Caki2 (cell line): ENCODE results near the gene VSIG4. TPM values are rescaled to one million over a fixed set of nuclear protein-coding genes. Genes with fewer than 3 reads are reported as not detected.

Experiments used
- DNase-seq: peaks from one replicate; pipeline ENCODE4 v3.0.0-alpha.2; 2015; ENCODE audit warnings: low read depth
- in situ Hi-C: cut with HindIII; loops from 2 replicates; pipeline ENCODE4 v1.10.0; 2016; ENCODE audit warnings: low sequenced_read_pairs, low pct_unique_long_range_greater_than_20kb, mixed read lengths
- total RNA-seq: library from RNA; depleted of rRNA; stranded (reverse); fragments of >200 nt; shearing (Covaris generic); gene quantifications from 2 replicates; pipeline ENCODE4 v1.2.3, GENCODE V29; 2014; ENCODE audit warnings: low replicate concordance

Gene VSIG4
- total RNA-seq, 1 experiment from 2014 or later, result not detected

- in situ Hi-C loops, result no loop called here
- DNase-seq, result no peak
Measured at GRCh38 chrX:66015152-66015831, 24.6 kb downstream of the VSIG4 start.

DNA sequence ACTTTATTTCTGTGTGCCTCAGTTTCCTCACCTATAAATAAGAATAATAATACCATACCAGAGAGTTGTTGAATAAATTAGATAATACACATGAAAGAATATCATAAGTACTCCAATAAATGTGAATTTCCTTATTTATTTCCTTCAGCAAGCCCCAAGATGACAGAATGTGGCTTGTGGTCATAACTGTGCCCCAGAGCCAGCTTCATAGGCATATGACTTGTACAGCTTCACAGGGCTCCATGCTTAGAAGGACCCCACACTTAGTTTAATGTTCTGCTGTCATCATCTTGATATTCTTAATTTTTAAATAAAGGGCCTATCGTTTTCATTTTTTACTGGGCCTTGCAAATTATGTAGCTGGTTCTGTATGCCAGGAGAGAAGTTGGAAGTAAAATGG, 25.3 kb downstream of the VSIG4 start:
- no peak for DNase-seq
- in situ Hi-C loops, result no loop called here

DNA sequence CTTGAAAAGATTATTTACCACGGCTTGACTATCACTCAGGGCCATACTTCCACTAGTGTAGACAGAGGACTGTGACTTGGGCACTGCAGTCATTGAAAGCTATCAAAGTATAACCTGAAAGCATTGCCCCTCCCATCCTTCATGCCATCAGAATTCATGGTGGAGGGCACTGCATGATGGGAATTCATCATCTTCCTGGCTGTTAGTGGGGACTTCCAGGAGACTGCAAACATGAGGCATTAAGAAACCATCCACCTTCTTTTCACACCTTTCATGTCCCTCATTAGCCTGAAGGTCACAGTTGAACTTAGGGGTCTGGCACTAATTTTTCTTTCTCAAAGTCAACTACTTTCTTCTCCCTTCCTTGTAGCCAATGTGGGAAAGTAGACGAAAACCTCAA, 25.8 kb downstream of the VSIG4 start:
- no peak for DNase-seq
- in situ Hi-C loops, result no loop called here

DNA sequence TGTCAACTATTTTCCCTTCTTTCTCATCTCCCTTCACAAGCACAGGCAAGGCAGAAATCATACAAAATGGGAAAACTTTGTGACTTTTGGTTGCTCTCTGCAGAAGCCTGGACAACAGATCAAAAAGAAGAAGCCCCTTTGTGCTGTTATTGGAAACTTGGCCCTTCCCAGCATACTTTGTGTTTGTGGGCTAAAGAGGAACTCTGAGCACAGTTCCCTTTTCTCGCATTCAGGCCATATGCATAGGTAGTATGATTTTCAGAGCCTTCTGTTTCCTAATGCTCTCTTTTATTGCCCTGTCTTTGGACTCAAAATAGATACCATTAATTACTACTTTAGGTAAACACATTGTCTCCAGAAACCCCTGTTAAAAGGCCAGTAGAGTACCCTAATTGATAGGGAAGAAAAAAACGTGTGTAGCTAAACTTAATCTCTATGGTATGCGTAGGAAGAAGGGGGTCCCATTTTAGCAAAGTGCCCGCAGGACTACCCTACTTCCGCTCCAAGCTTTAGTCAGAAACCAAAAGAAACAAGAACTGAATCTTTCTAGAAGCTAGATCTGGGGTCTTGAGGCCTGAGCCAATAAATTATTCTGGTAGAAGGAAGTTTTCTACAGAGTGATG, 26.6 kb downstream of the VSIG4 start:
- in situ Hi-C loops, result no loop called here

DNA sequence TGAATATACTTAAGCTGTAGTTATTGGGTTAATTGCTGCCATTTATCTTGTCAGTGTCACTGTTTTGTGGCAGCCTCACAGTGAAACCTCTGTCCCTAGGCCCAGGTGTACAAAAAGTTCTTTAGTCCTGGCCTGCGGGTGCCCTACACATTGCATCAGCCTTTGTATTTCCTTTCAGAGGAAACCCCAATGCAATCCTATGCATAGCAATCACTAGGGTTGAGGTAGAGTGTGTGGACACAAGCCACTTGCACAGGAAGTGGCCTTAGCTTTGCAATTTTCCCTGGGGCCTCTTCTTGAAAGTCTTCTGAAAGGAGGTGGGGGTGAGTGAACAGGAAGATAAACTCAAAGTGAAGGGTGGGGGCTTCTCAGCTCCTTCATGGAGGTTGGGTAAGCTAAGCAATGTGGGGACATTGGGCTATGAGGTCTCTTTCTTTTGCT, 27.8 kb downstream of the VSIG4 start:
- in situ Hi-C loops, result no loop called here
- no peak for DNase-seq

More for the DNA sequence above, 26.6 kb downstream of the VSIG4 start:
- DNase-seq, result no peak

GRCh38 chrX:66009231-66009845, 30.5 kb downstream of the VSIG4 start:
- no peak for DNase-seq
- in situ Hi-C loops, result no loop called here

DNA sequence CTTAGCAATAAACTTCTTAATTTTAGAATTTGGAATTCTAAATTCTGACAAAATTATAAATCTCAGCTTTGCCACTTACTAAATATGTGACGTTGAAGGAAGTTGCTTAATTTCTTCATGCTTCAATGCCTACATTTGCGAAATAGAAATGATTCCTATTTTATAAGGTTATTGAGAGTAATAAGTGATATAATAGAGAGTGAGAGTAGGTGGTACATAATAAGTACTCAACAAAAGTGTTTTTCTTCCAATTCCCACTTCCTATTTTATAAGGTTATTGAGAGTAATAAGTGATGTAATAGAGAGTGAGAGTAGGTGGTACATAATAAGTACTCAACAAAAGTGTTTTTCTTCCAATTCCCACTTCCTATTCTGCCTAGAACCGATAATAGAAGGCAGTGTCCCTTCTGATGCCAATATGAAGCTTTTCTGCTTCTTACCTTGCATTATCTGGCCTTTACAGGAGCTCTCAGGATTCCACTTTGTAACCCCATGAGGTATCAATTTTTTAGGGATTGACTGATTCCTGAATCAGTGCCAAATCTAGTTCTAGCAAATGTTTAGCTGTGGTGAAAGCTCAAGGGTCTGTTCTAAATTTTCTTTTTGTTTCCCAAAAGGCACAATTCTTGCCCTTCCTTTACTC, 31.4 kb downstream of the VSIG4 start:
- no peak for DNase-seq
- in situ Hi-C loops, result no loop called here

- no peak for DNase-seq
- in situ Hi-C loops, result no loop called here
Measured at GRCh38 chrX:66007851-66008250, 32.0 kb downstream of the VSIG4 start.

DNA sequence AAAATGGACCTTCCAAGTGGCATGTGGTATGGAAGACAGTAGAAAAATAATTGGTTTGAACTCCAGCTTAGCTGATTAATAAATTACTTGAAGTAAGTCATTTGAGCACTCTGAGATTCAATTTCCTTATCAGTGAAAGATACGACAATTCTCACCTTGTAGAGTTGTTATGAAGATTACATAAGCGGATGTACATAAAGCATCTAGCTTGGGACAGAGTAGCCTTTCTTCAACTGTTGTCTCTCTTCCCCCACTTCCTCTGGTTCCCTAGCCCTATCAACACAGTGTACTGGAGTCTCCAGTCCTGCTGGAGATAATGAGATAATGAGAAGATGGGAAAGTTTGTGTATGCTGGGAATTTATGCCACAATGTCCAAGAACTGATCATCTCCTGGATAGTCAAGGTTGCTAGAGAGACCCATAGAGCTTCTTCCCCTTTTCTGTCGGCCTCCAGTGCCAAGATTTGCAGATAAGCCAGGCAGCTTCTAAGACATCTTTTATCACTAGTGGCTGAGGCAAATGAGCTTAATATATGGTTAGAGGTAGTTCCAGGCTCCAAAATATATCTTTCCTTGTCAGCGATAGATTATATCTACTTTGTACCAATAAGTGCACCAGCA, 33.9 kb downstream of the VSIG4 start:
- DNase-seq, result no peak
- in situ Hi-C loops, result no loop called here

GRCh38 chrX:66004928-66005829, 34.7 kb downstream of the VSIG4 start:
- in situ Hi-C loops, result no loop called here
- no peak for DNase-seq

- DNase-seq, result no peak
- in situ Hi-C loops, result no loop called here
Measured at GRCh38 chrX:66002824-66003680, 36.8 kb downstream of the VSIG4 start.

DNA sequence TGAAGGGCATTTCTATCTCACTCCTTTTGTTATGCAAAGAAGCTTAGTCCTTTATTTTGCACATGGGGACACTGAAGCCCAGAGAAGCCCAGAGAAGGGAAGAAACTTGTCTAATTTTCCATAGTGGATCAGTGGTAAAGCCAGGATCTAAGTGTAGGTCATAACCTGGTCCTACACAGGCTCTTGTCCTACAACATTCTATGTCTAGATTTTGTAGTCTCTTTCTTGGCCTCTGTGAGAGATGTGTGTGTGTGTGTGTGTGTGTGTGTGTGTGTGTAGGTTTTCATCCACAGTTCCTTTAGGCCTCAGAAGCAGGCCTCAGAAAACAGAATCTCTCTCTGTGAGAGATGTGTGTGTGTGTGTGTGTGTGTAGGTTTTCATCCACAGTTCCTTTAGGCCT, 38.3 kb downstream of the VSIG4 start:
- DNase-seq, result no peak
- in situ Hi-C loops, result no loop called here

- no peak for DNase-seq
- in situ Hi-C loops, result no loop called here
Measured at GRCh38 chrX:66000628-66001272, 39.1 kb downstream of the VSIG4 start.

- DNase-seq, result no peak
- in situ Hi-C loops, result no loop called here
Measured at GRCh38 chrX:66000178-66000577, 39.7 kb downstream of the VSIG4 start.

DNA sequence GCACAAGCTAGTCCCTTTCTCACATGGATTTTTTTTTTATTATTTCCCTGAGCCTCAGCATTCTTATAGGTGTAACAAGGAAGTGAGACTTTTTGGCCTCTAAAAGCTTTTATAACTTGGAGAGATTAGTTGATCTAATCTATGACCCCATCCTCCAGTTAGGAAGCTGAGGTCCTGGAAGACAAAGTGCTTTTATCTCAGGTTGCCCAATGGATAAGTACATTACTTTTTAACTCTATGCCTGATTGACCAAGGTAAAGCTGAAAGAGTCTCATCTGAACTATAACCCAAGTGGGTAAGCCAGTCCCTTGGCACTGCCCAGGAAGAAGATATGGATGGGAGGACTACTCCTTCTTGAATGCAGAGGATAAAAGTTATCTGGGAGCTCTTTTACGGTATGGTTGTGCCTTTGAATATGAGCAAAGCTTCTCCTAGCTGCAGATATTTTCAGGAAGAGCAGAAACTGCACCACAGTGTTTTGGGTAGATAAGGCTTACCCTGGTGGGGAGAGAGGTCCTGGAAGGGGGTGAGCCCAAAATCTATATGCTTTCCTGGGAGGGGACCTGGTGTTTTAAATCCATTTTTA, 40.2 kb downstream of the VSIG4 start:
- DNase-seq, result no peak
- in situ Hi-C loops, result no loop called here

GRCh38 chrX:65999029-65999562, 40.8 kb downstream of the VSIG4 start:
- in situ Hi-C loops, result no loop called here
- no peak for DNase-seq
